K562 (cell line): Measurements from ENCODE around the gene ARHGAP26. TPM values are rescaled to one million over a fixed set of nuclear protein-coding genes. Genes with fewer than 3 reads are reported as not detected.

Source experiments
- ATAC-seq: fragments of 200-7000 bp; cut with Tn5 transposase; 3 replicates; pipeline ENCODE4 v1.9.1; 2020; ENCODE audit warnings: moderate library complexity
- BruUV-seq: library from RNA; stranded (reverse); fragments of 400-500 nt; replicated peaks from 2 replicates; lab custom pipeline; 2021; lab: Mats Ljungman, UMichigan
- CTCF ChIA-PET: fragments of 300-600 bp; formaldehyde crosslinking; extraction: SDS; loops from one replicate; lab custom pipeline; 2021; ENCODE audit warnings: low intra/inter-chr PET ratio; lab: Yijun Ruan, JAX
- POLR2A ChIA-PET: fragments of 300-600, 350-650 bp; sonication (Branson Sonifier 250); formaldehyde crosslinking; extraction: SDS; loops from one replicate; lab custom pipeline; 2021; ENCODE audit warnings: antibody characterized with exemption, inconsistent platforms; lab: Yijun Ruan, JAX
- DNase-seq, 4 experiments: peaks; one replicate each; pipeline versions ENCODE4 v3.0.0 to v3.0.0-alpha.2; 2011 to 2018; ENCODE audit warnings: low spot score in 3 of 4, mixed read lengths in 3 of 4; ENCODE audit errors: extremely low read depth in 1 of 4
- FAIRE-seq: peaks from 2 replicates; lab custom pipeline; 2011; peaks lifted over from hg19 to GRCh38; lab: Jason Lieb, UNC
- H2AFZ ChIP-seq: 2 replicates; pipeline ENCODE4 v1.6.0; 2011; ENCODE audit warnings: low read depth, low read length, control low read depth, inconsistent platforms
- H3K27ac ChIP-seq: fragments of 200-600 bp; 3 replicates; pipeline ENCODE4 v1.8.0; 2011; ENCODE audit warnings: low read depth, mild to moderate bottlenecking, control low read depth, inconsistent platforms, low read length, moderate library complexity, mixed read lengths; ENCODE audit errors: extremely low read depth
- H3K27me3 ChIP-seq, 2 experiments: fragments of 300-600 bp in 1 of 2; 2 replicates in 1 of 2; 3 replicates in 1 of 2; pipeline versions ENCODE4 v1.6.0 to v1.8.0; 2011; ENCODE audit warnings: inconsistent platforms in 2 of 2, low read length in 2 of 2, mild to moderate bottlenecking in 1 of 2, mixed read lengths in 1 of 2, moderate library complexity in 1 of 2; ENCODE audit not compliant: control insufficient read depth in 2 of 2, insufficient read depth in 2 of 2
- H3K36me3 ChIP-seq: fragments of 300-600 bp; 3 replicates; pipeline ENCODE4 v1.8.0; 2011; ENCODE audit warnings: mild to moderate bottlenecking, low read length, inconsistent platforms; ENCODE audit not compliant: control insufficient read depth, insufficient read depth
- H3K4me1 ChIP-seq, 2 experiments: fragments of 200-600 bp in 1 of 2; replicated peaks in 1 of 2; 2 replicates in 1 of 2; 3 replicates in 1 of 2; pipeline versions ENCODE4 v1.5.1 to v1.8.0; 2011; ENCODE audit warnings: inconsistent platforms in 2 of 2, low read length in 2 of 2, mild to moderate bottlenecking in 1 of 2, mixed read lengths in 1 of 2, moderate library complexity in 1 of 2; ENCODE audit not compliant: control insufficient read depth in 2 of 2, insufficient read depth in 2 of 2
- H3K4me2 ChIP-seq: 2 replicates; pipeline ENCODE4 v1.6.1; 2011; ENCODE audit warnings: low read length, control low read depth, inconsistent platforms, mixed read lengths; ENCODE audit not compliant: insufficient read depth
- H3K4me3 ChIP-seq: fragments of 200-600 bp; sonication (generic), shearing (Covaris generic); 2 replicates; pipeline ENCODE4 v1.5.1; 2016; ENCODE audit warnings: control low read depth, inconsistent platforms
- H3K79me2 ChIP-seq: fragments of 200-600 bp; 3 replicates; pipeline ENCODE4 v1.8.0; 2011; ENCODE audit warnings: low read length, inconsistent platforms; ENCODE audit not compliant: control insufficient read depth, insufficient read depth
- H3K9ac ChIP-seq, 2 experiments: 2 replicates each; pipeline versions ENCODE4 v1.6.0 to v1.6.1; 2011; ENCODE audit warnings: low read depth in 2 of 2, low read length in 2 of 2, control low read depth in 1 of 2, inconsistent platforms in 1 of 2, mild to moderate bottlenecking in 1 of 2, mixed read lengths in 1 of 2; ENCODE audit not compliant: insufficient read depth in 1 of 2
- H3K9me1 ChIP-seq: one replicate; pipeline ENCODE4 v1.6.0; 2011; ENCODE audit warnings: inconsistent platforms, mild to moderate bottlenecking, low read length, moderate library complexity; ENCODE audit not compliant: control insufficient read depth, insufficient read depth
- H3K9me3 ChIP-seq: replicated peaks from 2 replicates; pipeline ENCODE4 v1.5.1; 2011; ENCODE audit warnings: low read depth, low read length, inconsistent platforms; ENCODE audit not compliant: control insufficient read depth, insufficient read depth
- H4K20me1 ChIP-seq: replicated peaks from 2 replicates; pipeline ENCODE4 v1.6.1; 2011; ENCODE audit warnings: low read length, inconsistent platforms, mixed read lengths; ENCODE audit not compliant: control insufficient read depth, insufficient read depth
- DACH1 ChIP-seq: fragments of 450-650 bp; IDR thresholded peaks from 2 replicates; pipeline ENCODE4 v1.6.1; 2018; ENCODE audit not compliant: partially characterized antibody
- KDM4B ChIP-seq, 2 experiments: fragments of 450-650 bp in 1 of 2; sonication (generic) in 1 of 2; IDR thresholded peaks; 2 replicates each; pipeline ENCODE4 v1.6.1; 2016 to 2017; ENCODE audit warnings: borderline replicate concordance in 2 of 2, antibody characterized with exemption in 1 of 2, low read depth in 1 of 2, mild to moderate bottlenecking in 1 of 2
- POLR3A ChIP-seq: IDR thresholded peaks from 2 replicates; pipeline ENCODE4 v1.6.1; 2011; ENCODE audit warnings: borderline replicate concordance, mild to moderate bottlenecking, moderate library complexity; ENCODE audit not compliant: insufficient read length, insufficient read depth; ENCODE audit errors: extremely low read depth
- RBFOX2 ChIP-seq: fragments of 200-400 bp; formaldehyde crosslinking; IDR thresholded peaks from 2 replicates; pipeline ENCODE4 v1.6.1; 2017; ENCODE audit warnings: low read depth, mild to moderate bottlenecking, low read length, moderate library complexity
- RUNX1 ChIP-seq: sonication (generic); IDR thresholded peaks from 2 replicates; pipeline ENCODE4 v1.6.1; 2016; ENCODE audit warnings: antibody characterized with exemption, low read depth
- SMARCB1 ChIP-seq: IDR thresholded peaks from 2 replicates; pipeline ENCODE4 v1.6.1; 2011; ENCODE audit warnings: improper control_type of control experiment, low read depth; ENCODE audit not compliant: insufficient read length
- TBP ChIP-seq: optimal IDR thresholded peaks from 2 replicates; pipeline ENCODE3; 2011; ENCODE audit warnings: low read depth, low read length, improper control_type of control experiment
- ZNF124 ChIP-seq: sonication (generic); formaldehyde crosslinking; IDR thresholded peaks from 2 replicates; pipeline ENCODE4 v1.8.1; 2022; ENCODE audit warnings: missing genetic modification reagents
- ZNF764 ChIP-seq: fragments of 250-450 bp; sonication (Bioruptor Pico); IDR thresholded peaks from 2 replicates; pipeline ENCODE4 v1.4.0; 2020; ENCODE audit warnings: low read depth, mild to moderate bottlenecking, moderate library complexity
- ZSCAN32 ChIP-seq: fragments of 450-650 bp; formaldehyde crosslinking; IDR thresholded peaks from 2 replicates; pipeline ENCODE4 v1.4.0; 2020; ENCODE audit warnings: mild to moderate bottlenecking, moderate library complexity
- WGBS: fragments of 100-300 bp; shearing (Covaris generic); methylation state at CpG from one replicate; pipeline ENCODE4 v1.1.6; 2016; ENCODE audit warnings: low coverage, mixed read lengths; ENCODE audit not compliant: insufficient coverage; ENCODE audit errors: missing lambda C conversion rate; 5-methylcytosine and 5-hydroxymethylcytosine counted together
- in situ Hi-C: fragments of 300-500 bp; cut with MboI; formaldehyde crosslinking; loops from 4 replicates; pipeline ENCODE4 v1.15.0; 2018; ENCODE audit warnings: inconsistent platforms, mixed read lengths
- intact Hi-C: fragments of 100-400 bp; cut with micrococcal nuclease; formaldehyde crosslinking; loops from 2 replicates; pipeline ENCODE4 v1.14.2; 2022
- polyA plus RNA-seq, 8 experiments: library from polyadenylated mRNA; depleted of rRNA in 4 of 8; stranded (reverse) in 5 of 8; unstranded in 3 of 8; fragments of >200 nt; fragmentation: Nextera tagmentation in 2 of 8; fragmentation: Illumina TruSeq in 1 of 8; extraction: Ambion mirVana in 2 of 8; extraction: Trizol in 1 of 8; gene quantifications; 2 replicates each; pipeline versions ENCODE4 v1.2.1 to v1.2.3, GENCODE V29; 2011 to 2014; ENCODE audit warnings: inconsistent platforms in 1 of 8, missing spikeins in 1 of 8
- total RNA-seq, 7 experiments: library from RNA; depleted of rRNA in 6 of 7; stranded (reverse); fragments of >200 nt in 6 of 7; fragmentation: Illumina TruSeq in 2 of 7; extraction: Trizol in 2 of 7; gene quantifications; 2 replicates each; pipeline versions ENCODE4 v1.2.1 to v1.2.3, GENCODE V29; 2011 to 2021; ENCODE audit warnings: low replicate concordance in 1 of 7

Gene ARHGAP26
- total and polyA plus RNA-seq, 9 of the 15 experiments (the other 6 are each of a cell fraction or from before 2014, with no cell fraction given) = 0.13 to 1.1 (median 0.55) TPM

GRCh38 chr5:142905348-142905747, 135.2 kb downstream of the ARHGAP26 start:
- Histone ChIP-seq H3K9ac (no peak overlapping the region), H2AFZ (no peak overlapping the region), H3K4me2 (no peak overlapping the region), H3K4me1 (no peaks in the 10 kb centered on the region), H3K36me3 (no peaks in the 10 kb centered on the region), H3K27ac (no peak overlapping the region), H3K9me3 (no peaks in the 10 kb centered on the region), H3K4me3 (no peak overlapping the region), H3K27me3 (peaks cover 0 to 4% of the 10 kb centered on the region in 2 experiments; a peak in 1 of 5 replicates), H3K79me2 (no peaks in the 10 kb centered on the region), H4K20me1 (no peaks in the 10 kb centered on the region), H3K9me1 (no peaks in the 10 kb centered on the region)
- ChIA-PET POLR2A (interaction anchor here (0.6 to 1.2 kb wide), 2 partner anchors 181 to 300 kb away, joined by 3 read pairs; no protein-coding TSS in a partner anchor), CTCF (no interaction called here)
- no peak for FAIRE-seq
- in situ Hi-C loops = no loop called here
- ATAC-seq = no peak
- intact Hi-C loops = no loop called here
- TF ChIP-seq TBP (no peak), RUNX1 (no peak), KDM4B (IDR thresholded peaks at IDR 0.05; ENCODE audit: borderline replicate concordance in 2 of 2, low read depth in 1 of 2) (no peak), POLR3A (no peak), ZSCAN32 (CRISPR knock-in tag) (no peak), DACH1 (no peak), RBFOX2 (no peak), SMARCB1 (no peak), ZNF124 (CRISPR knock-in tag) (no peak), ZNF764 (CRISPR knock-in tag) (no peak)
- no peak for DNase-seq
- BruUV-seq = no TSS peak
- WGBS = 0% methylated on average over 2 of the region's 2 CpGs
